ENCODE measurements around the gene ERICH3.

- no peak for TF ChIP-seq CTCF (conservative IDR thresholded peaks at IDR 0.05 in 1 of 2, IDR thresholded peaks at IDR 0.05 in 1 of 2; ENCODE audit: low read depth in 1 of 2, low read length in 2 of 2)
- no peak for TF ChIP-seq EZH2 (IDR thresholded peaks at IDR 0.05; ENCODE audit: low read length, missing control alignments)
Measured at GRCh38 chr1:74623716-74624115, 49.9 kb downstream of the ERICH3 start.
